Suprapubic skin (tissue), 4 donors: Measurements from ENCODE around the gene NR2F1-AS1. TPM values are rescaled to one million over a fixed set of nuclear protein-coding genes. Genes with fewer than 3 reads are reported as not detected.

ENCODE experiments used
- DNase-seq, 2 donors: peaks; one replicate each; pipeline ENCODE4 v3.0.0-alpha.2; 2019; ENCODE audit warnings: low spot score in 2 of 2
- H3K27ac ChIP-seq: fragments of 200-600 bp; sonication (generic); one replicate; pipeline ENCODE4 v1.5.1; 2019
- H3K27me3 ChIP-seq: fragments of 200-600 bp; sonication (generic); one replicate; pipeline ENCODE4 v1.5.1; 2019
- H3K36me3 ChIP-seq: fragments of 200-600 bp; sonication (generic); one replicate; pipeline ENCODE4 v1.5.1; 2019
- H3K4me1 ChIP-seq: fragments of 200-600 bp; sonication (generic); one replicate; pipeline ENCODE4 v1.5.1; 2019
- H3K4me3 ChIP-seq: fragments of 200-600 bp; sonication (generic); one replicate; pipeline ENCODE4 v1.5.1; 2019; ENCODE audit warnings: mild to moderate bottlenecking
- H3K9me3 ChIP-seq: fragments of 200-600 bp; sonication (generic); one replicate; pipeline ENCODE4 v1.5.1; 2019
- CTCF ChIP-seq, 2 donors: fragments of 200-600 bp in 1 of 2; fragments of 450-650 bp in 1 of 2; sonication (generic) in 1 of 2; IDR thresholded peaks; one replicate each; pipeline ENCODE4 v1.5.1; 2016 to 2019; ENCODE audit warnings: antibody characterized with exemption in 2 of 2, mild to moderate bottlenecking in 1 of 2, moderate library complexity in 1 of 2
- EP300 ChIP-seq: sonication (generic); formaldehyde crosslinking; IDR thresholded peaks from one replicate; pipeline ENCODE4 v1.6.1; 2017; ENCODE audit warnings: antibody characterized with exemption
- POLR2A ChIP-seq, 2 donors: fragments of 450-650 bp; IDR thresholded peaks; one replicate each; pipeline ENCODE4 v1.6.1; 2017; ENCODE audit warnings: antibody characterized with exemption in 2 of 2, mild to moderate bottlenecking in 2 of 2, moderate library complexity in 2 of 2
- POLR2AphosphoS5 ChIP-seq, 3 donors: sonication (generic); formaldehyde crosslinking; IDR thresholded peaks; one replicate each; pipeline ENCODE4 v1.6.1; 2017; ENCODE audit warnings: antibody characterized with exemption in 3 of 3
- WGBS: methylation state at CpG from one replicate; pipeline ENCODE4 v1.1.5; 2018; 5-methylcytosine and 5-hydroxymethylcytosine counted together
- total RNA-seq, 4 donors: library from RNA; depleted of rRNA; stranded (reverse); fragments of >200 nt; gene quantifications; one replicate each; pipeline ENCODE4 v1.1.0, GENCODE V29; 2016

Gene NR2F1-AS1
- total RNA-seq, 4 donors from 2014 or later = 0.76 to 1.4 (median 1.2) TPM

- Histone ChIP-seq H3K4me3 (no peak overlapping the region), H3K9me3 (no peaks in the 10 kb centered on the region), H3K27me3 (peaks cover 96% of the 10 kb centered on the region), H3K27ac (no peak overlapping the region), H3K4me1 (peaks cover 23% of the 10 kb centered on the region), H3K36me3 (no peaks in the 10 kb centered on the region)
- DNase-seq = no peak
- 18% methylated on average over 17 of the region's 17 CpGs for WGBS
- TF ChIP-seq POLR2AphosphoS5 (IDR thresholded peaks at IDR 0.05) (no peak), EP300 (no peak), POLR2A (IDR thresholded peaks at IDR 0.05) (no peak), CTCF (IDR thresholded peaks at IDR 0.05) (no peak)
Observed at GRCh38 chr5:93610581-93611272, 29.7 kb upstream of the NR2F1-AS1 start.

GRCh38 chr5:93609762-93610161 lies 28.7 kb upstream of the NR2F1-AS1 start:
- peaks cover 100% of the 10 kb centered on the region for H3K27me3 ChIP-seq
- no peak for TF ChIP-seq POLR2AphosphoS5 (IDR thresholded peaks at IDR 0.05)
- no peak for TF ChIP-seq EP300
- no peak for TF ChIP-seq POLR2A (IDR thresholded peaks at IDR 0.05)
- TF ChIP-seq CTCF (IDR thresholded peaks at IDR 0.05) = no peak

GRCh38 chr5:93608855-93609254 lies 27.8 kb upstream of the NR2F1-AS1 start:
- Histone ChIP-seq H3K4me3 (no peak overlapping the region), H3K27me3 (peaks cover 100% of the 10 kb centered on the region), H3K27ac (no peak overlapping the region), H3K9me3 (no peaks in the 10 kb centered on the region), H3K36me3 (no peaks in the 10 kb centered on the region), H3K4me1 (peaks cover 28% of the 10 kb centered on the region)
- TF ChIP-seq CTCF (IDR thresholded peaks at IDR 0.05) (no peak), POLR2A (IDR thresholded peaks at IDR 0.05) (no peak), POLR2AphosphoS5 (IDR thresholded peaks at IDR 0.05) (no peak), EP300 (no peak)
- WGBS = 26% methylated on average over 4 of the region's 4 CpGs
- no peak for DNase-seq

More at GRCh38 chr5:93609762-93610161, 28.7 kb upstream of the NR2F1-AS1 start:
- H3K36me3 ChIP-seq = no peaks in the 10 kb centered on the region
- WGBS = 10% methylated on average over 7 of the region's 7 CpGs
- H3K4me1 ChIP-seq = peaks cover 23% of the 10 kb centered on the region
- no peaks in the 10 kb centered on the region for H3K9me3 ChIP-seq
- H3K27ac ChIP-seq = no peak overlapping the region
- H3K4me3 ChIP-seq = no peak overlapping the region
- no peak for DNase-seq

- H3K27me3 ChIP-seq = peaks cover 100% of the 10 kb centered on the region
- DNase-seq = no peak
- no peaks in the 10 kb centered on the region for H3K36me3 ChIP-seq
- no peaks in the 10 kb centered on the region for H3K9me3 ChIP-seq
- H3K4me1 ChIP-seq = peaks cover 26% of the 10 kb centered on the region
- H3K4me3 ChIP-seq = no peak overlapping the region
- TF ChIP-seq POLR2A (IDR thresholded peaks at IDR 0.05) = no peak
- peak in 1 of 2 donors; percentile 23 for TF ChIP-seq CTCF (IDR thresholded peaks at IDR 0.05)
- WGBS = 9% methylated on average over 19 of the region's 19 CpGs
- no peak overlapping the region for H3K27ac ChIP-seq
Observed at GRCh38 chr5:93607367-93608258, 26.6 kb upstream of the NR2F1-AS1 start.

- no peaks in the 10 kb centered on the region for H3K36me3 ChIP-seq
- H3K9me3 ChIP-seq = no peaks in the 10 kb centered on the region
- DNase-seq = no peak
- TF ChIP-seq POLR2A (IDR thresholded peaks at IDR 0.05) = no peak
- no peak for TF ChIP-seq CTCF (IDR thresholded peaks at IDR 0.05)
- no peak for TF ChIP-seq EP300
- TF ChIP-seq POLR2AphosphoS5 (IDR thresholded peaks at IDR 0.05) = no peak
- no peak overlapping the region for H3K4me3 ChIP-seq
- no peak overlapping the region for H3K27ac ChIP-seq
- H3K4me1 ChIP-seq = peaks cover 17% of the 10 kb centered on the region
- H3K27me3 ChIP-seq = peaks cover 100% of the 10 kb centered on the region
Observed at GRCh38 chr5:93606382-93606752, 25.3 kb upstream of the NR2F1-AS1 start.
